AG04449 (cell line): ENCODE data around the gene F8.
"Not testable (repeated sequence)": the region's sequence is repeated elsewhere in the genome, so short reads cannot be mapped to it uniquely, and the experiment has no call there.

ENCODE experiments used
- CTCF ChIA-PET: fragments of 350-600 bp; formaldehyde crosslinking; extraction: SDS; loops from one replicate; lab custom pipeline; 2021; ENCODE audit warnings: antibody characterized with exemption; lab: Yijun Ruan, JAX
- POLR2A ChIA-PET: fragments of 400-600, 350-600 bp; formaldehyde crosslinking; extraction: SDS; loops from one replicate; lab custom pipeline; 2020; ENCODE audit warnings: antibody characterized with exemption, inconsistent platforms; lab: Yijun Ruan, JAX
- DNase-seq: peaks from one replicate; pipeline ENCODE4 v3.0.0-alpha.2; 2010; ENCODE audit warnings: low read depth, low spot score
- H3K4me3 ChIP-seq: 2 replicates; pipeline ENCODE4 v1.5.1; 2011; ENCODE audit warnings: low read depth, mild to moderate bottlenecking, control low read depth, low read length
- TF ChIP-seq, protein P1 (sequence below): IDR thresholded peaks from one replicate; pipeline ENCODE4 v1.5.1; 2011; ENCODE audit warnings: mild to moderate bottlenecking, moderate library complexity, low read length, control low read depth, inconsistent platforms; ENCODE audit not compliant: insufficient read depth; ENCODE audit errors: missing control alignments

The F8 gene

DNA sequence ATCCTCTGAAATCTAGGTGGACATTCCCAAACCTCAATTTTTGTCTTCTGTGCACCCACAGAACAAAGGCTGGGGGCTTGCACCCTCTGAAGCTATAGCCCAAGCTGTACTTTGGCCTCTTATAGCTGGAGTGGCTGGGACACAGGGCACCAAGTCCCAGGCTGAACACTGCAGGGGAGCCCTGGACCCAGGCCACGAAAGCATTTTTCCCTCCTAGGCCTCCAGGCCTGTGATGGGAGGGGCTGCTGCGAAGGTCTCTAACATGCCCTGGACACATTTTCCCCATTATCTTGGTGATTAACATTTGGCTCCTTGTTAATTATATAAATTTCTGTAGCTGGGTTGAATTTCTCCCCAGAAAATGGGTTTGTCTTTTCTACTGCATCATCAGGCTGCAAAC is 108.5 kb downstream of the F8 start:
- no peak for DNase-seq
- CTCF ChIA-PET = no interaction called here
- no peak overlapping the region for H3K4me3 ChIP-seq
- POLR2A ChIA-PET = no interaction called here
- TF ChIP-seq, protein P1, sequence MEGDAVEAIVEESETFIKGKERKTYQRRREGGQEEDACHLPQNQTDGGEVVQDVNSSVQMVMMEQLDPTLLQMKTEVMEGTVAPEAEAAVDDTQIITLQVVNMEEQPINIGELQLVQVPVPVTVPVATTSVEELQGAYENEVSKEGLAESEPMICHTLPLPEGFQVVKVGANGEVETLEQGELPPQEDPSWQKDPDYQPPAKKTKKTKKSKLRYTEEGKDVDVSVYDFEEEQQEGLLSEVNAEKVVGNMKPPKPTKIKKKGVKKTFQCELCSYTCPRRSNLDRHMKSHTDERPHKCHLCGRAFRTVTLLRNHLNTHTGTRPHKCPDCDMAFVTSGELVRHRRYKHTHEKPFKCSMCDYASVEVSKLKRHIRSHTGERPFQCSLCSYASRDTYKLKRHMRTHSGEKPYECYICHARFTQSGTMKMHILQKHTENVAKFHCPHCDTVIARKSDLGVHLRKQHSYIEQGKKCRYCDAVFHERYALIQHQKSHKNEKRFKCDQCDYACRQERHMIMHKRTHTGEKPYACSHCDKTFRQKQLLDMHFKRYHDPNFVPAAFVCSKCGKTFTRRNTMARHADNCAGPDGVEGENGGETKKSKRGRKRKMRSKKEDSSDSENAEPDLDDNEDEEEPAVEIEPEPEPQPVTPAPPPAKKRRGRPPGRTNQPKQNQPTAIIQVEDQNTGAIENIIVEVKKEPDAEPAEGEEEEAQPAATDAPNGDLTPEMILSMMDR = no peak

DNA sequence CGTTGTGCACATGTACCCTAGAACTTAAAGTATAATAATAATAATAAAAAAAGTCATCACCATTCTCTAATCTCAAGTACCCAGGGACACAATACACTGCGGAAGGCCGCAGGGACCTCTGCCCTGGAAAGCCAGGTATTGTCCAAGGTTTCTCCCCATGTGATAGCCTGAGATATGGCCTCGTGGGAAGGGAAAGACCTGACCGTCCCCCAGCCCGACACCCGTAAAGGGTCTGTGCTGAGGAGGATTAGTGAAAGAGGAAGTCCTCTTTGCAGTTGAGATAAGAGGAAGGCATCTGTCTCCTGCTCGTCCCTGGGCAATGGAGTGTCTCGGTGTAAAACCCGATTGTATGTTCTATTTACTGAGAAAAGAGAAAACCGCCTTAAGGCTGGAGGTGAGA is 112.0 kb downstream of the F8 start:
- DNase-seq, POLR2A ChIA-PET, CTCF ChIA-PET, H3K4me3 ChIP-seq: not testable (repeated sequence)

DNA sequence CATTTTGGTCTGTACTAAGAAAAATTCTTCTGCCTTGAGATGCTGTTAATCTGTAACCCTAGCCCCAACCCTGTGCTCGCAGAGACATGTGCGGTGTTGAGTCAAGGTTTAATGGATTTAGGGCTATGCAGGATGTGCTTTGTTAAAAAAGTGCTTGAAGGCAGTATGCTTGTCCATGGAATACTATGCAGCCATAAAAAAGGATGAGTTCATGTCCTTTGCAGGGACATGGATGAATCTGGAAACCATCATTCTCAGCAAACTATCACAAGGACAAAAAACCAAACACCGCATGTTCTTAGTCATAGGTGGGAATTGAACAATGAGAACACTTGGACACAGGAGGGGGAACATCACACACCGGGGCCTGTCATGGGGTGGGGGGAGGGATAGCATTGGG is 112.5 kb downstream of the F8 start:
- CTCF ChIA-PET = interaction anchor here (3.6 kb wide), 1 partner anchor 8 kb away, joined by 24 read pairs; no protein-coding TSS in a partner anchor
- POLR2A ChIA-PET, H3K4me3 ChIP-seq, DNase-seq: not testable (repeated sequence)

DNA sequence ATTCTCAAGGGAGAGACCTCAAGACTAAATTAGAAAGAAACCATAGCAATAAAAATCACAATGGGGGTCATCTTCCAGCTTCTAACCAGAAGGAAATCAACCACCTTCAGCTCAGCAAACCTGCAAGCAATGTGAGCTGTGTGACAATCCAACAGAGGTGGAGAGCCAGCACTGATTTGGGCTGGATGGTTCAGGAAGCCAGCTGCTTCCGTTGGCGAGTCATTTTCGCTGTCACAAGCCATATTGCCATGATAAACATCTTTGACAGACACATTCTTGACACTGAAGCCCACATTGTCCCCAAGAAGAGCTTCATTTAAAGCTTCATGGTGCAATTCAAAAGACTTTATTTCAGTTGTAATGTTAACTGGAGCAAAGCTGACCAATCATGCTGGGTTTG is 113.7 kb downstream of the F8 start:
- ChIA-PET POLR2A (no interaction called here), CTCF (interaction anchor here (3.6 kb wide), 1 partner anchor 9 kb away, joined by 24 read pairs; no protein-coding TSS in a partner anchor)
- no peak for DNase-seq
- no peak overlapping the region for H3K4me3 ChIP-seq
- TF ChIP-seq, protein P1 = no peak

DNA sequence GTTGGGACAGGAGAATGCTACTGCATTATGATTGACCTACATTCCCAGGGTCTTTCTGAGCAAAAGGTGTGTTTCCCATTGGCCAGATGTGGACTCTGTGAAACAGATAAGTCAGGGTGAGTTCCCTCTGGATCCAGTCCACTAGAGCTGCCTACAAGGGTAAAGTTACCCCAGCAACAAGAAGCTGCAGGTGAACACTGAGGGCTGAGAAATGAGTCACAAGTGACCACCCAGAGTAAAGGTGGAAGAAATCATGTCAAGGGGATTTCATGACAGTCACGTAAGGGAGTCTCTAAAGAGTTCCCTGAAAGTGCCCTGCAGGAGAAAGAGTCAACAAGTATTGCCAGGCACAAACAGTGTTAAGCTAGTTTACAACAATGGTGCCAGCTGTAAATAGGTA is 120.1 kb downstream of the F8 start:
- DNase-seq = no peak
- H3K4me3 ChIP-seq = no peak overlapping the region
- ChIA-PET CTCF (no interaction called here), POLR2A (no interaction called here)
- TF ChIP-seq, protein P1 = no peak

DNA sequence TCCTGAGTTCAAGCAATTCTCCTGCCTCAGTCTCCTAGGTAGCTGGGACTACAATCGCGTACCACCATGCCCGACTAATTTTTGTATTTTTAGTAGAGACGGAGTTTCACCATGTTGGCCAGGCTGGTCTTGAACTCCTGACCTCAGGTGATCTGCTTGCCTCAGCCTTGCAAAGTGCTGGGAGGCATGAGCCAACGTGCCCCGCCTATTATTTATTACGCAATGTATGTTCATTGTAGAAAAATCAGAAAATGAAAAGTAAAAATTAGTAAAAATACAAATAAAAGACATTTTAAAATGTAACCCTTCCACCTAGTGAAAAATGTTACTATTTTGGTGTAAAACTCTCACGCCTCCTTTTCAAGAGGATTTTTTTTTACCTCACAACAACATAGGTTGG is 122.2 kb downstream of the F8 start:
- CTCF ChIA-PET = interaction anchor here (1.4 kb wide), 1 partner anchor 17 kb away, joined by 3 read pairs; no protein-coding TSS in a partner anchor
- no peak for DNase-seq
- POLR2A ChIA-PET = no interaction called here
- TF ChIP-seq, protein P1 = no peak
- no peak overlapping the region for H3K4me3 ChIP-seq

DNA sequence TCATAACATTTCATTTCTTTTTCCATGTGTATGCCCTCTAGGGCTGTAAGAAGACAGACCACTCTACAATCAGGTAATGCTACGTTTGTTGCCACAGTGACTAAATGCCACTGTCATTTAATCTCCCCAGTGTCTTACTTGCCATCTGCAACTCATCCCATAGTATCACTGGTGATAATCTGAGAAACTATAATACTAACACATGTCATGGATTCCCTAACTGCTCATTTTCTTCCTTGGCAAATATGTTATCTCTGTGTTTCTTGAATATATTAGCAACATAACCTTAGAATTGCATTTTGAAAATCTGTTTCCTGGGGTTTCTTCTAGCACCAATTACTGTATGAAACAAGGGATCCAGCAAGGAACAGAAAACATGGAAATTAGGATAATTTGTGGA is 130.2 kb downstream of the F8 start:
- DNase-seq = no peak
- ChIA-PET POLR2A (no interaction called here), CTCF (no interaction called here)
- TF ChIP-seq, protein P1 = no peak
- no peak overlapping the region for H3K4me3 ChIP-seq
